ENCODE results near the gene INPP5A.
"Not testable (repeated sequence)": the region's sequence is repeated elsewhere in the genome, so short reads cannot be mapped to it uniquely, and the experiment has no call there.

Gene INPP5A

GRCh38 chr10:132816718-132817117, 279.1 kb downstream of the INPP5A start:
- ATAC-seq: no peak
- TF ChIP-seq ZC3H10 (CRISPR knock-in tag; IDR thresholded peaks at IDR 0.05) (no peak), ISL1 (CRISPR knock-in tag; IDR thresholded peaks at IDR 0.05) (no peak), TOX (CRISPR knock-in tag; IDR thresholded peaks at IDR 0.05; ENCODE audit: borderline replicate concordance) (no peak), ZFP30 (CRISPR knock-in tag; IDR thresholded peaks at IDR 0.05) (no peak), ZNF8 (CRISPR knock-in tag; IDR thresholded peaks at IDR 0.05) (no peak)

GRCh38 chr10:132817701-132818211, 280.2 kb downstream of the INPP5A start:
- TF ChIP-seq TSHZ2 (CRISPR knock-in tag; IDR thresholded peaks at IDR 0.05) (no peak), POU6F1 (CRISPR knock-in tag; IDR thresholded peaks at IDR 0.05; ENCODE audit: borderline replicate concordance, low read depth) (no peak), ZNF8 (CRISPR knock-in tag; IDR thresholded peaks at IDR 0.05) (no peak), ZFP3 (CRISPR knock-in tag; IDR thresholded peaks at IDR 0.05) (no peak), PPARA (CRISPR knock-in tag; IDR thresholded peaks at IDR 0.05; ENCODE audit: borderline replicate concordance) (no peak), SNAI2 (CRISPR knock-in tag; IDR thresholded peaks at IDR 0.05) (no peak)
- no peak for ATAC-seq

- TF ChIP-seq GLIS3 (CRISPR knock-in tag; IDR thresholded peaks at IDR 0.05) (no peak), CSRNP3 (CRISPR knock-in tag; IDR thresholded peaks at IDR 0.05) (no peak), ZNF565 (CRISPR knock-in tag; conservative IDR thresholded peaks at IDR 0.05; ENCODE audit: low read depth) (no peak), SNAI2 (CRISPR knock-in tag; IDR thresholded peaks at IDR 0.05) (no peak), CSDC2 (CRISPR knock-in tag; IDR thresholded peaks at IDR 0.05) (no peak), RARB (CRISPR knock-in tag; IDR thresholded peaks at IDR 0.05) (no peak), OSR1 (CRISPR knock-in tag; IDR thresholded peaks at IDR 0.05) (no peak), CREB5 (CRISPR knock-in tag; IDR thresholded peaks at IDR 0.05; ENCODE audit: low read depth) (no peak), ZNF8 (CRISPR knock-in tag; IDR thresholded peaks at IDR 0.05) (no peak), POU6F1 (CRISPR knock-in tag; IDR thresholded peaks at IDR 0.05; ENCODE audit: borderline replicate concordance, low read depth) (no peak), BACH2 (CRISPR knock-in tag; IDR thresholded peaks at IDR 0.05; ENCODE audit: borderline replicate concordance) (no peak), TSHZ2 (CRISPR knock-in tag; IDR thresholded peaks at IDR 0.05) (no peak), ARNTL (CRISPR knock-in tag; IDR thresholded peaks at IDR 0.05; ENCODE audit: borderline replicate concordance, low read depth) (no peak), ZFP3 (CRISPR knock-in tag; IDR thresholded peaks at IDR 0.05) (no peak), ZNF70 (CRISPR knock-in tag; IDR thresholded peaks at IDR 0.05) (no peak), PPARA (CRISPR knock-in tag; IDR thresholded peaks at IDR 0.05; ENCODE audit: borderline replicate concordance) (no peak), ZFP30 (CRISPR knock-in tag; IDR thresholded peaks at IDR 0.05) (no peak), TCF4 (CRISPR knock-in tag; IDR thresholded peaks at IDR 0.05; ENCODE audit: borderline replicate concordance) (no peak), PATZ1 (CRISPR knock-in tag; IDR thresholded peaks at IDR 0.05; ENCODE audit: borderline replicate concordance) (no peak)
- no peak for ATAC-seq
Observed at GRCh38 chr10:132820056-132820455, 282.5 kb downstream of the INPP5A start.

- not testable (repeated sequence) for ATAC-seq
Observed at GRCh38 chr10:132825783-132826523, 288.4 kb downstream of the INPP5A start.

Measured in SK-N-SH treated with all-trans-retinoic acid at 6 μM for 48 hours (cell line).